Measurements from ENCODE around the gene LRRC4C.

- no peak for TF ChIP-seq POLR2A (IDR thresholded peaks at IDR 0.05)
- no peak for TF ChIP-seq EP300 (IDR thresholded peaks at IDR 0.05)
- peak in 3 of 6 experiments; percentile 10 to 11 (median 10) for TF ChIP-seq CTCF (IDR thresholded peaks at IDR 0.05)
- no peak for TF ChIP-seq POLR2AphosphoS5 (IDR thresholded peaks at IDR 0.05)
These were observed 1330.2 kb downstream of the LRRC4C start for GRCh38 chr11:40129266-40129665.
